ENCODE measurements around the gene DNAH3. TPM values are rescaled to one million over a fixed set of nuclear protein-coding genes. Genes with fewer than 3 reads are reported as not detected.

DNAH3 gene
- total RNA-seq, 1 donor from 2014 or later = not detected

DNA sequence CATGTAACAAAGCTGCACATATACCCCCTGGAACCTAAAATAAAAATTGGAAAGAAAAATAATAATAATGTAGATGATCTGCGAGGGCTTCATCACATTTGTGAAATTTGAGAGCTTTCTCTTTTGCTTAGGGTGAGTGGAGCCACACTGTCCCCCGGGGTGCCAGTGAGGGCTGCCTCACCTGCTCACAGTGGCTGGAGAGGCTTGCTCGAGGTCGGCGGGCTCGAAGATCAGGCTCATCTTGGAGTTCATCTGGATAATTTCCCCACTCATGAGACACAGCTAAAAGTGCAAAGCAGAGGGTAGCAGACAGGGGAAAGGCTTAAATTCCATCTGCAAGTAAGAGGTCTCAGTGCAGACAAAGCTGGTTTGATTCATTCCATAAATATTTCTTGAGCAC is 123.8 kb downstream of the DNAH3 start:
- no peak for DNase-seq (ENCODE audit: low read depth)
- TF ChIP-seq CTCF (conservative IDR thresholded peaks at IDR 0.05; ENCODE audit: low read depth, low read length) = no peak
- H3K4me3 ChIP-seq (ENCODE audit: low read depth, low read length) = no peak overlapping the region

- TF ChIP-seq CTCF (conservative IDR thresholded peaks at IDR 0.05; ENCODE audit: low read depth, low read length) = no peak
- no peak for DNase-seq (ENCODE audit: low read depth)
Observed at GRCh38 chr16:21023509-21024202, 127.0 kb downstream of the DNAH3 start.

GRCh38 chr16:21021316-21021715 is 129.3 kb downstream of the DNAH3 start:
- no peak for DNase-seq (ENCODE audit: low read depth)
- H3K4me3 ChIP-seq (ENCODE audit: low read depth, low read length) = no peak overlapping the region
- no peak for TF ChIP-seq CTCF (conservative IDR thresholded peaks at IDR 0.05; ENCODE audit: low read depth, low read length)

More at GRCh38 chr16:21023509-21024202, 127.0 kb downstream of the DNAH3 start:
- no peak overlapping the region for H3K4me3 ChIP-seq (ENCODE audit: low read depth, low read length)

GRCh38 chr16:21009815-21010214 is 140.8 kb downstream of the DNAH3 start:
- no peak for DNase-seq (ENCODE audit: low read depth)
- no peak for TF ChIP-seq CTCF (conservative IDR thresholded peaks at IDR 0.05; ENCODE audit: low read depth, low read length)
- no peak overlapping the region for H3K4me3 ChIP-seq (ENCODE audit: low read depth, low read length)

DNA sequence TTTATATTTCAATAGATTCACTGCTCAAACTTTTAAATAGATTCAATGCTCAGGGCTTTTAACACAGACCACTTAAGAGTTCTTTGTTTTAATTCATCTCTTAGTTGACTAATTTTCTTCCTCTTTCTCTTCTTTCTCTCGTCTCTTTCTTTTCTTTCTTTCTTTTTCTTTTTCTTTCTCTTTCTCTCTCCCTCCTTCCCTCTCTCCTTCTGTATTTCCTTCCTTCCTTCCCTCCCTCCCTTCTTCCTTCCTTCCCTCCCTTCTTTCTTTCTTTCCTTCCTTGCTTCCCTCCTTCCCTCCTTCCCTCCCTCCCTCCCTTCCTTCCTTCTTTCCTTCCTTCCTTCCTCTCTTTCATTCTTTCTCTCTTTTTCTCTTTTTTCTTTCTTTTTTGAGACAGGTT is 145.6 kb downstream of the DNAH3 start:
- H3K4me3 ChIP-seq (ENCODE audit: low read depth, low read length) = no peak overlapping the region
- no peak for TF ChIP-seq CTCF (conservative IDR thresholded peaks at IDR 0.05; ENCODE audit: low read depth, low read length)
- DNase-seq (ENCODE audit: low read depth) = no peak

- peak; percentile 59 for TF ChIP-seq CTCF (conservative IDR thresholded peaks at IDR 0.05; ENCODE audit: low read depth, low read length)
- DNase-seq (ENCODE audit: low read depth) = no peak
- no peak overlapping the region for H3K4me3 ChIP-seq (ENCODE audit: low read depth, low read length)
Observed at GRCh38 chr16:21001262-21001661, 149.4 kb downstream of the DNAH3 start.

- no peak overlapping the region for H3K4me3 ChIP-seq (ENCODE audit: low read depth, low read length)
- no peak for TF ChIP-seq CTCF (conservative IDR thresholded peaks at IDR 0.05; ENCODE audit: low read depth, low read length)
- no peak for DNase-seq (ENCODE audit: low read depth)
Observed at GRCh38 chr16:20997147-20997546, 153.5 kb downstream of the DNAH3 start.
